Measurements from ENCODE around the gene NOL9.

Gene NOL9

DNA sequence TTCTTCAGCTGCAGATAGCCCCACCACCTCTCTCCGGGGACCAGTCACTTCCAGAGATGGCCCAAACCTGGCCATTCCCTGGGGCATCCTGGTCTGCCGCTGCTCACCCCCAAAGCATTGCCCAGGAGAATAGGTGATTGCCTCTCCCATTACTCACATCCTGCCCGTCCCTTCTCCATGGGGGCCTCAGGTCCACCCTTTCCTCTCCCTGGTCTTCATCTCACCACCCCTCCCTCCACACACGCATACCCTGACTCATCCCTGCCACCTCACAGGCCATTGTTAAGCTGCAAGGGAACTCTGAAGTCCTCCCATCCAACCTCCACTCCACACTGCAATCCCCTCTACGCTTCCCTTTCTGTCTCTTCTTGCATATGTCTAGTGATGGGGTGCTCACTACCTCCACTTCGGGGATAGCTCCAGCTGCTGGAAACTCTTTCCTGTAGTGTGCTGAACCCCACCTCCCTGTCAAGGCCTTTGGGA, 62.8 kb downstream of the NOL9 start, which contains the start of gene PLEKHG5:
PLEKHG5 (minus strand) TSS at position 188 of the 483 bp plus-strand sequence. CDS start 14,096 bp downstream, outside the sequence.
- in situ Hi-C loops (cut with MboI; ENCODE audit: low sequenced_read_pairs), result loop anchor here (25.0 kb wide), 1 partner anchor 721 kb away; no protein-coding TSS in a partner anchor

DNA sequence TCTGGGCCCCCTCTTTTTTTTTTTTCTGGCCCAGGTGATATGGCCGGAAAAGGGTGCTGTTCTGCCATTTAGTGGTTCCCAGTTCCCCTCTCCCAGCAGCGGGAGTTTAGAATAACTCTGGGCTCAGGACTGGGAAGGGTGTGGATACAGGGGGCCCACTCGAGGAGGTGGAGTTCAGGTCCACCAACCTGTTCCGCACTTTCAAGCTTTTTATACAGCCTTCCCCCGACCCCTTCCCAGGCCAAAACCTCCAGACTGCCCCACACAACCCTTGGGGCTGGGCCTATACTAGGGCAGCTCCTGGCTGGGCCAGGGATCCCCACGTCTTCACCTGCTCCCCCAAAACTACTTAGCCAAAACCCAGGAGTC, 63.2 kb downstream of the NOL9 start:
- in situ Hi-C loops (cut with MboI; ENCODE audit: low sequenced_read_pairs), result loop anchor here (25.0 kb wide), 1 partner anchor 721 kb away; no protein-coding TSS in a partner anchor

DNA sequence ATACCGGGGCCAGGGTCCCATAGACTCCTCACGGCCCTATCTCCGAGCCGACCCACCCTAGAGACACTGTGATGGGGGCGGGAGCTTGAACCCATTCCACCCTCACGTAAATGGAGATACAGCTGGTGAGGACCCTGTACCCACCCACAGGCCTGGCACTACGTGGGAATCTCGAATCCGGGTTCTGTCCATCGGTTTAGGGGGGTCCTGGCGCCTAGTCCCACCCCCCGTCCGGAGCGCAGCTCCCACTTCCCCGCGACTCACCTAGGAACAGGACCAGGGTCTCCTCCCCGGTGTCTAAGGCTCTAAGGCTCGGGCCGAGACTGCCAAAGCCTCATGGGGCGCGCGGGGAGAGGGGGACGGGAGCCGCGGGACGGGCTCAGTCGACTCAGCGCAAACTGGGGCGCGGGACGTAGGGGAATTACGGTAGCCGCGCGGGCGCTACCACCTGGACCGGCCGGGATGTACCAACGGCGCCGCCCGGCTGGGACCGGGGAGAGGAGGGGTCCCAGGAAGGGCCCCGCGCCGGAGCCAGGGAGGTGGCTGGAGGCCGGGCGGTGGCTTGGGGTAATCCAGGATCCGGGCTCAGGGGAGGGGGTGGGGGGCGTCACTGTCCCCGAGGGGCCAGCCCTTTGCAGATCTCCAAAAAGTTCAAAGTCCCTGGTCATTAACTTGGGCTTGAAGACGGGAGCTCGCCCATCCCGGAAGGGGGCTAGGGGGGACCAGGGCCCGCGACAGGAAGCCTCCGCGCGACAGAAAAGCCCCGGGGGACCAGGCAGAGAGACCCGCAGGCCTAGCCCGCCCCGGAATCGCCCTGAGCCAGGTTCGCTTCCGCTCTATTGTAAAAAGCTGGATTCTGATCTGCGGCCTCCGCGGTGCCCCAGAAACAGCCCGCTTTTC, 63.9 kb downstream of the NOL9 start:
- in situ Hi-C loops (cut with MboI; ENCODE audit: low sequenced_read_pairs), result loop anchor here (25.0 kb wide), 1 partner anchor 722 kb away; no protein-coding TSS in a partner anchor

DNA sequence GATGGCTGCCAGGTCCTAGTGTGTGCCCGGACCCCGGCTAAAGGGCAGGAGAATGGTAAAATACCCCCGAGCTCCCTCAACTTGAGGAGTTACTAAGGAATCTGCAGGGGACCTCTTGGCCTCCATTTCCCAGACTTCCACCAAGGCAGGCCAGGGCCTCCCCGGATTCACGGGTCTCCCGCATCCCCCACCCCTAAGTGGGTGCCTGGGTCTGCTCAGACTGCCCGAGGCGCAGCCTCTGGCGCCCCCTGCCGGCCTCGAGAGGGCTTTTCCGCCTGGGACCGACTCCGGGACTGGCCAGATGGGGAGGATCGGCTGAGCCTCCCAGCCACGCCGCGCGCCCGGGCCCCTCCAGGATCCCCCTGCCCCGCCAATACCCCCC, 64.5 kb downstream of the NOL9 start:
- in situ Hi-C loops (cut with MboI; ENCODE audit: low sequenced_read_pairs), result loop anchor here (10.0 to 25.0 kb wide), 2 partner anchors 155 to 723 kb away; no protein-coding TSS in a partner anchor

DNA sequence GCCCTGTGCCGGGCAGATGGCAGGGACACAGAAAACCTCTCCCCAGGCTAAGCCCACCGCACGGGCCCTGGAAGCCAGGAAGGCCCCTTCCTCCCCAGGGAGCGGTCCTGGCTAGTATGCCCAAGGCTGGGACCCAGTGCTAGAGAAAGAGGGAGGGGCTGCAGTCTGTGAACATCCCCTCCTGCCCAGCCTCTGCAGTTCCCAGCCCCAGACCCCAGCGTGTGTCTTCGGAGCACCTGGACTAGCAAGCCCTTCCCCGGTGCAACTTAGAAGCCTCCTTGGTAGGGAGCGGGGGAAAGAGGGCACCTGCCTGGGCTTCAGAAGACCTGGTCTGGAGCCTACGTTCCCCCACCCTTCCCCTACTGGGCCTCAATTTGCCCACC, 64.9 kb downstream of the NOL9 start:
- in situ Hi-C loops (cut with MboI; ENCODE audit: low sequenced_read_pairs), result loop anchor here (10.0 to 25.0 kb wide), 2 partner anchors 155 to 723 kb away; no protein-coding TSS in a partner anchor

DNA sequence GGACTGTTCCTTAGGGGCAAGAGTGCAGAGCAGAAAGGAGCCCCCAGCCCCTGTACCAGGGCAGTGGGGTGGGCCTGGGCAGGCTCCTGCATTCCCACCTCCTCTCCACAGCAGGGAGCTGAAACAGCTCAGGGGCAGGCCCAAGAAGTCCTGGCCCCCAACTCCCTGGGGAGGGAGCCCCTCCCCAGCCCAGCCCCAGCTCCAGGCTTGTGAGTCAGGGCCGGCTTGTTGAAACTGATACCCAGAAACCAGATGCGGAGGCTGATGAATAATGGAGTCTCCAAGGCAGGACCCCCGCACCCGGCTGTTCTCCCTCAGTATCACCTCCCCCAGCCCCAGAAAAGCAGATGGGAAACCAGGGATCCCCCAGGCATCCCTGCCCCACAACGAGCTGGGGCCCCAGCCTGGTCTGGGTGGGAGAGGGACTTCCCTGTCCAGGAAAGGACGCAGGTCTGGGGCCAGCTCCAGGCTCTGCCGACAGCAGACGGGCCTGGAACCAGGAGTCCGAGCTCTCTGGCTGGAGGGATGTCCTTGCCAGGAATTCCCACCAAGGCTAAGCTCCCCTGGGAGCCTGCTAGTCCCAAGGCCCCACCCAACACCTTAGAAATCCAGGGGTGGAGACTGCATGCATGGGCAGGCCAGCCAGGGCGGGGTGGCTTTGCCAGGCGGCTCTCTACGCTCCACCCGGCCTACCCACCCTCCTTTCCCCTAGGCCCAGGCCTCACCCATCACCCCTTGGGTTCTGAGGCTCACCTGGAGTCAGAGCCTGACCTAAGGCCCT, 65.5 kb downstream of the NOL9 start:
- in situ Hi-C loops (cut with MboI; ENCODE audit: low sequenced_read_pairs), result loop anchor here (10.0 to 25.0 kb wide), 2 partner anchors 156 to 724 kb away; no protein-coding TSS in a partner anchor

DNA sequence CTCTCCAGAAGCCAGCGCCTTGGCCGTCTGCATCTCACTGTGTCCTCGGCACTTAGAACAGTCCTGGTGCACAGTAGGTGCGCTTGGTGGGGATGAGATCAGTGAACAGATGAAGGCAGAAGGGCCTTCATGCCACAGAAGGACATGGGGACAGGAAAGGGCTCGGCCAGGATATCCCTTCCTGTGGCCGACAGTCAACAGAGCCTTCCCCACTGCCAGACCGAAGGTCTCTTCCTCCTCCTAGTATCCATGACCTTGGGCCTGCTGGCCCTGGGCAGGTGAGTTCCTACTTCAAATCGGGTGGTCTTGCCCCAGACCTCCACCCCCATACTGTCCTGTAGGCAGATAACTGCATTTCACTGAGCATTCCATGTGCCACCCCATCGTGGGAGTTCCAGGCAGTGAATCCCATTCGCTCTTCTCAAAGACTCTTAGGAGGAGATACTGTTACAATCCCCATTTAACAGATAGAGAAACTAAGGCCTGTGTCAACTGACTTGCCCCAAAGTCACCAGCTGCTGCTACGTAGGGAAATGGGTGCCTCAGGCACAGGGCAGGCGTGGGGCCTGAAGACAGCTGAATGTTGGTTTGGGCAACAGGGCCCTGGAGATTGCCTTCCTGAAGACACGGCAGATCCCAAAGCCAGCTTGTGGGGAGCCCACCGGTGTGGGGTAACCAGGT, 66.4 kb downstream of the NOL9 start:
- in situ Hi-C loops (cut with MboI; ENCODE audit: low sequenced_read_pairs), result loop anchor here (10.0 to 25.0 kb wide), 2 partner anchors 157 to 724 kb away; no protein-coding TSS in a partner anchor

DNA sequence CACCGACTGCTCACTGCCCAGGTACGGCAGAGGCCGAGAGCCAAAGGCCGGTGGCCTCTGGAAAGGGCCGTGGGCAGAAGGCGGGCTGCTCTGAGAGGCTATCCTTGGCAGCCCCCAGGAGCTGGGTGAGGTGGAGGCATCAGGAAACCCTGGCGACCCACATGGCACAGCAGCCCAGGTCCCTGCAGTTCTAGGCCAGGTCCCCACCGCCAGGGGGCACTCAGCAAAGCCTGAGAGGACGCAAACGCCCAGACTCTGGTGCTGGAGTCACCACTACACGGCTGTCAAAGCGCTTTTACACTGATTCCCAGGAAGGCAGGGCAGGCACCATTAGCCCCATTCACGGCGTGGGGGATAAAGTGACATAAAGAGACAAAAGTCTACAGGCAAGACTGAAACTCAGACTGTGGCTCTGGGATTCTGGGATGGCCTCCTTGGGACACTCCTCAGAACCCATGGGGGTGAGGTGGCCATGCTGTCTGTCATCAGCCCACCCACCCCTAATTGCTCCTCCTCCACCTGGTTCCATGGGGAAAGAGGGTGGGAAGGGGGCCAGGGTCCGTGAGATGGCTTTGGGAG, 67.8 kb downstream of the NOL9 start:
- in situ Hi-C loops (cut with MboI; ENCODE audit: low sequenced_read_pairs), result loop anchor here (10.0 to 25.0 kb wide), 2 partner anchors 158 to 726 kb away; no protein-coding TSS in a partner anchor

DNA sequence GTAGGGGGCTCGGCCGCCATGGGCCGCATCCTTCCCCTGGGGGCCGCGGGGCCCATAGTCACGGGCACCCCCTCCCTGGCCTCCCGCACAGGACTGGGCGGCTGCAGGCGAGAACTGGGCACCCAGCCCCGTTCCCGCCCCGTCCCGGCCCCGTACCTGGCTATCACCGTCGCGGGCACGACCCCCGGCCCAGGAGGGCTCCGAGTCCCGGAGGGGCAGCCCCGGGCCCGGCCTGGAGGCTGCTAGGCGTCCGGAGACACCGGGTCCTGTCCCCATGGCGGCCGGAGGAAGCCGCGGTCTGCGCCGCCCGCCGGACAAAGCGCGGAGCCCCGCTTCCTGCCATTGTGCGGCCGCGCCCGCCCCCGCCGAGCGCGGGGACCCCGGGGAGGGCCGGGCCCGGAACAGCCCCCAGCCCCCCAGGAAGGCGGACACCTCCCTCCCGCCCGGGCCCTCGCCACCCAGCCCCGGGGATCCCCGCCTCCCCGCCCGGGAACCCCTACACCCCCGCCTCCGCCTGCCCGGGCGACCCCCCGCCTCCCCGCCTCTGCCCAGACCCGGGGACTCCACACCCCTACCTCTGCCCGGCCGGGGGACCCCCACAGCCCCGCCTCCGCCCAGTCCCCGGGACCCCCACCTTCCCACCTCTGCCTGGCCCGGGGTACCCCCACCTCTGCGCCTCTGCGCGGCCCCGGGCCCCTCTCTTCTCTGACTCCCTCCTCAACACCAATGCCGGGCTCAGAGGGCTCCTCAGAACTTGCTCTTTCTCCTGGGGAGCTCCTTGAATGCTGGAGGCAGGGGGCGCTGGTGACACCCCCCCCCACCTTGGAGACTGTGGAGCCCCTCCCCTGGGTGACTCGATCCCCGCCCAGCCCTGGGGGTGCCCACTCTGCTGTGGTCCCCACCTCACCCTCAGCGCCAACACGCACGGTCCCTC, 68.9 kb downstream of the NOL9 start:
- in situ Hi-C loops (cut with MboI; ENCODE audit: low sequenced_read_pairs), result loop anchor here (10.0 to 25.0 kb wide), 2 partner anchors 159 to 727 kb away; no protein-coding TSS in a partner anchor

DNA sequence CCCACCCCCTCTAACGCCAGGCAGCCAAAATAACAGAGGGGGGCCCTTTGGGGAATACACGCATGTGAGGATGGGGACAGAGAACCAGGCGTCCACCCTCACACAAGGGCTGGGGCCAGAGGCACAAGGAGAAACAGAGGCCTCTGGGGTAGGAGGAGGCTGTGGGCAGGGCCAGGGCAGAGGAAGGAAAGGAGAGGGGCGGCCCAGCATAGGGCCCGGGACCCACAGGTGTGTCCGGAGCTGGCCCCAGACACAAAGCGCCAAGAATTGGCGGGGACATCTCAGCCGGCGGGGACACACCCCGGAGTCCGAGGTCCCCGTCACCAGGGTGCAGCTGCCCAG, 69.5 kb downstream of the NOL9 start:
- in situ Hi-C loops (cut with MboI; ENCODE audit: low sequenced_read_pairs), result loop anchor here (10.0 to 25.0 kb wide), 2 partner anchors 160 to 728 kb away; no protein-coding TSS in a partner anchor

DNA sequence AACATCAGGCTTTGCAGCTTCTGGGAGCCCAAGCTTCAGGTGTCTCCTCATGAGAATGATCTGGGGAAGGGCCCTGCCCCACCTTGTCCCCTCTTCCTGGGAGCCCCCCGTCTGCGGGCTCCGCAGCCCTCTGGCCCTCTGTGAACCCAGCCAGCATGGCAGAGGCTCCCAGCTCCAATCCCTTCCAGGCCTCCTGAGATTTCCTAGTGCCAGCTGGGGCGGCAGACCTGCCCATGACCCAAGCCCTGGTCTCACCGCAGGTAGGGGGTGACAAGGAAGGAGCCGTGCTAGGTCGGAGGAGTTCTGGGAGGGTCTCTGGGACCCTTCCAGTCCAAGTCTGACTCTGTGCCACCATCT, 70.6 kb downstream of the NOL9 start:
- in situ Hi-C loops (cut with MboI; ENCODE audit: low sequenced_read_pairs), result loop anchor here (10.0 to 25.0 kb wide), 2 partner anchors 161 to 729 kb away; no protein-coding TSS in a partner anchor

DNA sequence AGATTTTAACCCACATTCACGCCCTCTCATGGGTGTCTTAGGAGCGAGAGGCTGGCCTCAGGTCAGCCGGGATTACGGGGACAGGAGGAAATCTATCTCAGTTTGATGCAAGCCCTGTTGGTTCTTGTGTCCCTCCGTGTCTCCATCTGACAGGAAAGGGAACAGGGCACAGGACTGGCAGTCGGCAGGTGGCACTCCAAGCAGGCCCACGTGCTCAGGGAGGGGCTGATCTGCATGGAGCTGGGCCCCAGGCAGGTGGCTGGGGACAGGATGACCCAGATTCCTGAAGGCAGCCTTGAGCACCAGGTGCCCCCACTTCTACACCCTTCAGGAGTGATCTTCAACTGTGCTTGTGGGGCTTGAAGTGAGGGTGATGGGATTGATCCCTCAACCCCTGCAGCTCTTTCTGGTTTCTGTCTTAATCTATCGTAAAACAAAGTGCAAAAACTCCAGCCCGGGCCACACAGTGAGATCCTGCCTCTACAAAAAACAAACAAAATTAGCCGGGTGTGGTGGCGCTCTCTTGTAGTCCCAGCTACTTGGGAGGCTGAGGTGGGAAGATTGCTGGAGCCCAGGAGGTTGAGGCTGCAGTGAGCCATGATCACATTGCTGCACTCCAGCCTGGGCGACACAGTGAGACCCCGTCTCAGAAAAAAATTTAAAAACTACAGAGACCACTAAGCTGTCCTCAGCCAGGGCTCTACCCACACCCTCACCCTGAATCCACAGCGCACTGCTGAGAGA, 71.1 kb downstream of the NOL9 start:
- in situ Hi-C loops (cut with MboI; ENCODE audit: low sequenced_read_pairs), result loop anchor here (10.0 to 25.0 kb wide), 2 partner anchors 162 to 729 kb away; no protein-coding TSS in a partner anchor

DNA sequence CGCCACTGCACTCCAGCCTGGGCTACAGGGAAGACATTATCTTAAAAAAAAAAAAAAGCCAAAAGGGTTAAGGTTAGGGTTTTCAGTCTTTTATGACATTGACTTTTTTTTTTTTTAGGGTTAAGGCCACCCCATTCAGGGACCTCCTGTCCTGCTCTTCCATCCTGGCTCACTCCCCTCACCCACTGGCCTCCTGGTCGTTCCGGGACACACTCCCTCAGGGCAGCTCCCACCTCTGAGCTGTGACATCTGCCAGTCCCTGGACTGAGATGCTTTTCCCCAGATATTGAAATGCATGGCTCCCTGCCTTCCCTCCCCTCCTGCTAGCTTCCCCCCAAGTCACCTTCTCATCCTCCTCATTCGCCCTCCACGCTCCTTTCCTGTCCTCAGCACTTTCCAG, 72.5 kb downstream of the NOL9 start:
- in situ Hi-C loops (cut with MboI; ENCODE audit: low sequenced_read_pairs), result loop anchor here (10.0 to 25.0 kb wide), 2 partner anchors 163 to 730 kb away; no protein-coding TSS in a partner anchor

DNA sequence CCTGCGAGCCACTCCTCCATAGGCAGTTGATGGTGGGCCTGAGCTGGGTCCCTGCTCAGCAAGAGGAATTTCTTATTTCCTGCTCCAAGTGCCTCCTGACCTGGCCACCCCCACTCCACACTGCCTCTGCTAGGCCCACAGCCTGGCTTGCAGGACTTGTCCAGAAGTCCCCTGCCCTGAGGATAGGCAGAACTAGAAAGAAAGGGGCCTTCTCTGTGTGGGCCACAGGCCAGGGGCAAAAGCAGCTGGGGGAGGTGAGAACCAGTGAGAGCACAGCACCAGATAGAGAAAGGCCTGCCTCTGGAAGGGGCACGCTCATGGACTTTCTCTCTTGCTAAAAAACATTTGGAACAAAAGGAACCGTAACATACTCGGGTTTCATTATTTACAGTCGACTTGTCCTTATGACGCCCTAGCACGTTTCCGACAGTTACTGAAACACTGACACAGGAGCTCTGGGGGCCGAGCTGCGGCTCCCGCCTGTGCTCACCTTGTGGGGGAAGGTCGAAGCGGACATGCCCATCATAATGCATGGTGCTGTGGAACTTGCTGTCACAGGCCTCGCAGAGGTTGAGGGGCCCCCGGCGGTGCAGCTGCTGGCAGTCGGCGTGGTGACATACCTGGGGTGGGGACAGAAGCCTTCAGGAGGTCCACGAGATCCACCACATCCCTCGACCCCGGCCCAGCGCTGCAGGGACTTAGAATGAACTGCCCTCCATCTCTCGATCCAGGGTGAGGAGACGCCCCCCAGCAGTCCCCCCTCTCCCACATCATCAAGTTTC, 77.1 kb downstream of the NOL9 start:
- in situ Hi-C loops (cut with MboI; ENCODE audit: low sequenced_read_pairs), result loop anchor here (25.0 kb wide), 1 partner anchor 735 kb away; no protein-coding TSS in a partner anchor

DNA sequence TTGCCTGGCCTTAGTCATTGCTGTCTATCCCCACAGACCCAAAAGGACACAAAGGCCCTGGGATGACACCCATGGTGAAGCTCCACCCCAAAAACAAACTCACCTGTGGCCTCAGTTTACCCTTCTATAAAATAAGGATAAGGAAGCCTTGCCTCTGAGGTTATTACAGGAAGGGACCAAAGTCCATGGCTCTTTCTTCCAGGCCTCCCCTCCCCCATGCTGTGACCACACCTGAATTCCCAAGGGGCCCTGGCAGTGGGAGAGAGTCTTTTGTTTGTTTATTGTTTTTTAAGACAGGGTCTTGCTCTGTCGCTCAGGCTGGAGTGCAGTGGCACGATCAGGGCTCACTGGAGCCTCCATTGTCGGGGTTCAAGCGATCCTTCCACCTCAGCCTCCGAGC, 77.8 kb downstream of the NOL9 start:
- in situ Hi-C loops (cut with MboI; ENCODE audit: low sequenced_read_pairs), result loop anchor here (25.0 kb wide), 1 partner anchor 736 kb away; no protein-coding TSS in a partner anchor

DNA sequence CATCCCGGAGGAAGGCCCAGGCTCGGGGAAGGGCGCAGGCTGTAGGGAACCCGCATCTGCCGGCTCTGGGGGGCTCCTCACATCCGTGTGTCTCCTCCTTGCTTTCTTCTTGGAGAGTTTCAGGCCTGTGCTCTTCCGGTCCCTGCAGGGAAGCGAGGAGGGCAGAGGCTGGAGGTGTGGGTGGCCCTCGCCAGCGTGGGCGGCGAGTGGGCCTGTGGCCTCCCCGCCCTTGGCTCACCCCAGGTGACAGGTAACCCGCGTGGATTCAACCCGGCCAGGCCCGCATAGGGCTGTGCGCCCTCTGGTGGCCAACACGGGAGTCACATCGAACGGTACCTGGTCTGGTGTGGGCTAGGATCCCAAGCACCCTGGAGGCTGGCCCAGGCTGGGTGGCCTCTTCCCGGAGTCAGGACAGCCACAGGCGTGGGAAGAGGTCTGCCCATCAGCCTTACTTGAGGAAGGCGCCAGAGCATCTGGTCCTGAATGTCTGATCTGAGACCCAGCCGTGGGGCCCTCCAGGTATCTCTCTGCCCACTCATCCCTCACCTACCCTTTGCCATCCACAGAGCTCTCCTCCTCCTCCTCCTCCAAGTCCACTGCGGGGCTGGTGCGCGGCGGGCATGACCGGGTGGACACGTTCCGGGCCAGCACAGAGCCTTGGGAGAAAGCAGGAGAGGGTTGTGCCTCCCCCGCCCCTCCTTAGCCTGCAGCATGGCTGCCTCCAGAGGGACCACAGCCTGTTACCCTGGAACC, 78.8 kb downstream of the NOL9 start:
- in situ Hi-C loops (cut with MboI; ENCODE audit: low sequenced_read_pairs), result loop anchor here (25.0 kb wide), 1 partner anchor 737 kb away; no protein-coding TSS in a partner anchor
